VCaP (cell line): ENCODE results near the gene AGO4.

Experiments
- H3K27ac ChIP-seq: fragments of 450-650 bp; 2 replicates; pipeline ENCODE4 v1.5.1; 2017
- CTCF ChIP-seq: fragments of 450-650 bp; conservative IDR thresholded peaks from 2 replicates; pipeline ENCODE4 v1.5.1; 2017; ENCODE audit warnings: mild to moderate bottlenecking, moderate library complexity

AGO4 gene

GRCh38 chr1:35834218-35834617, 26.4 kb downstream of the AGO4 start:
- no peak for TF ChIP-seq CTCF
- H3K27ac ChIP-seq: no peak overlapping the region

GRCh38 chr1:35835398-35835797, 27.6 kb downstream of the AGO4 start:
- TF ChIP-seq CTCF: no peak
- no peak overlapping the region for H3K27ac ChIP-seq

GRCh38 chr1:35836734-35837133, 28.9 kb downstream of the AGO4 start:
- no peak for TF ChIP-seq CTCF

GRCh38 chr1:35838693-35839245, 31.0 kb downstream of the AGO4 start:
- TF ChIP-seq CTCF: no peak
- no peak overlapping the region for H3K27ac ChIP-seq

More at GRCh38 chr1:35836734-35837133, 28.9 kb downstream of the AGO4 start:
- no peak overlapping the region for H3K27ac ChIP-seq

GRCh38 chr1:35844826-35845225, 37.0 kb downstream of the AGO4 start:
- no peak overlapping the region for H3K27ac ChIP-seq
- TF ChIP-seq CTCF: no peak

- H3K27ac ChIP-seq: no peak overlapping the region
- no peak for TF ChIP-seq CTCF
Measured at GRCh38 chr1:35845766-35846165, 38.0 kb downstream of the AGO4 start.

- H3K27ac ChIP-seq: no peak overlapping the region
- no peak for TF ChIP-seq CTCF
Measured at GRCh38 chr1:35847935-35848565, 40.2 kb downstream of the AGO4 start.
